Endothelial cell (in vitro differentiated cells): Measurements from ENCODE around the gene RHOU. TPM values are rescaled to one million over a fixed set of nuclear protein-coding genes. Genes with fewer than 3 reads are reported as not detected.

Source experiments
- DNase-seq: peaks from one replicate; pipeline ENCODE4 v3.0.0; 2021; ENCODE audit warnings: low spot score
- H3K27ac Mint-ChIP-seq: one replicate; pipeline ENCODE4 v1.8.0; 2021; ENCODE audit warnings: mixed read lengths, inconsistent platforms; ENCODE audit not compliant: unreplicated experiment
- H3K27me3 Mint-ChIP-seq: one replicate; pipeline ENCODE4 v1.8.0; 2021; ENCODE audit warnings: mild to moderate bottlenecking, moderate library complexity, mixed read lengths, inconsistent platforms; ENCODE audit not compliant: unreplicated experiment
- H3K36me3 Mint-ChIP-seq: one replicate; pipeline ENCODE4 v1.8.0; 2021; ENCODE audit warnings: mild to moderate bottlenecking, low read depth, mixed read lengths, inconsistent platforms; ENCODE audit not compliant: unreplicated experiment
- H3K4me1 Mint-ChIP-seq: one replicate; pipeline ENCODE4 v1.8.0; 2021; ENCODE audit warnings: mild to moderate bottlenecking, mixed read lengths, inconsistent platforms; ENCODE audit not compliant: unreplicated experiment
- H3K4me3 Mint-ChIP-seq: one replicate; pipeline ENCODE4 v1.8.0; 2021; ENCODE audit warnings: mild to moderate bottlenecking, mixed read lengths, inconsistent platforms; ENCODE audit not compliant: unreplicated experiment
- H3K9me3 Mint-ChIP-seq: one replicate; pipeline ENCODE4 v1.8.0; 2021; ENCODE audit warnings: mixed read lengths, inconsistent platforms; ENCODE audit not compliant: unreplicated experiment
- CTCF ChIP-seq: fragments of 200-600 bp; sonication (generic); IDR thresholded peaks from one replicate; pipeline ENCODE4 v1.5.0; 2021; ENCODE audit warnings: antibody characterized with exemption; ENCODE audit not compliant: unreplicated experiment
- total RNA-seq: library from RNA; stranded (reverse); fragmentation: NEBNext Ultra II Directional; extraction: Animal tissue kit (Norgen Biotek cat#: 25700); gene quantifications from one replicate; pipeline ENCODE4 v1.2.1, GENCODE V29; 2021; ENCODE audit not compliant: unreplicated experiment

RHOU gene
- total RNA-seq, 1 donor from 2014 or later, result 10.2 TPM

- H3K9me3 Mint-ChIP-seq, result no peaks in the 10 kb centered on the region
- no peak overlapping the region for H3K27ac Mint-ChIP-seq
- no peak for TF ChIP-seq CTCF
- no peak overlapping the region for H3K4me3 Mint-ChIP-seq
- no peak for DNase-seq
- no peaks in the 10 kb centered on the region for H3K27me3 Mint-ChIP-seq
- no peaks in the 10 kb centered on the region for H3K36me3 Mint-ChIP-seq
- H3K4me1 Mint-ChIP-seq, result no peaks in the 10 kb centered on the region
Observed at GRCh38 chr1:228717081-228717480, 18.2 kb upstream of the RHOU start.

- H3K27me3 Mint-ChIP-seq, result no peaks in the 10 kb centered on the region
- no peaks in the 10 kb centered on the region for H3K9me3 Mint-ChIP-seq
- no peak for TF ChIP-seq CTCF
- H3K4me1 Mint-ChIP-seq, result no peaks in the 10 kb centered on the region
- H3K36me3 Mint-ChIP-seq, result no peaks in the 10 kb centered on the region
- DNase-seq, result no peak
- H3K27ac Mint-ChIP-seq, result no peak overlapping the region
- H3K4me3 Mint-ChIP-seq, result no peak overlapping the region
Observed at GRCh38 chr1:228721407-228721806, 13.9 kb upstream of the RHOU start.

- no peaks in the 10 kb centered on the region for H3K9me3 Mint-ChIP-seq
Observed at GRCh38 chr1:228723287-228723686, 12.0 kb upstream of the RHOU start.

GRCh38 chr1:228723921-228724320 lies 11.4 kb upstream of the RHOU start:
- no peaks in the 10 kb centered on the region for H3K36me3 Mint-ChIP-seq
- no peak for TF ChIP-seq CTCF
- no peak for DNase-seq
- H3K4me1 Mint-ChIP-seq, result no peaks in the 10 kb centered on the region
- H3K4me3 Mint-ChIP-seq, result no peak overlapping the region
- no peak overlapping the region for H3K27ac Mint-ChIP-seq
- H3K27me3 Mint-ChIP-seq, result peaks cover 3% of the 10 kb centered on the region
- H3K9me3 Mint-ChIP-seq, result no peaks in the 10 kb centered on the region

More at GRCh38 chr1:228723287-228723686, 12.0 kb upstream of the RHOU start:
- H3K27ac Mint-ChIP-seq, result no peak overlapping the region
- H3K36me3 Mint-ChIP-seq, result no peaks in the 10 kb centered on the region
- H3K27me3 Mint-ChIP-seq, result peaks cover 3% of the 10 kb centered on the region
- no peak for TF ChIP-seq CTCF
- H3K4me1 Mint-ChIP-seq, result no peaks in the 10 kb centered on the region
- no peak for DNase-seq
- H3K4me3 Mint-ChIP-seq, result no peak overlapping the region

- Mint-ChIP-seq H3K27ac (no peak overlapping the region), H3K4me1 (no peaks in the 10 kb centered on the region), H3K36me3 (no peaks in the 10 kb centered on the region), H3K4me3 (no peak overlapping the region), H3K27me3 (peaks cover 3% of the 10 kb centered on the region), H3K9me3 (no peaks in the 10 kb centered on the region)
- DNase-seq, result no peak
- TF ChIP-seq CTCF, result no peak
Observed at GRCh38 chr1:228725178-228725577, 10.1 kb upstream of the RHOU start.
